Measurements from ENCODE around the gene YIF1A.
"Not testable (repeated sequence)": the region's sequence is repeated elsewhere in the genome, so short reads cannot be mapped to it uniquely, and the experiment has no call there.

The YIF1A gene

GRCh38 chr11:66271816-66272215 is 17.1 kb downstream of the YIF1A start:
- no peak for DNase-seq (ENCODE audit: low read depth in 1 of 2, low spot score in 1 of 2)

GRCh38 chr11:66268952-66269905 is 19.7 kb downstream of the YIF1A start:
- DNase-seq (ENCODE audit: low read depth in 1 of 2, low spot score in 1 of 2), result no peak

GRCh38 chr11:66268244-66268951 is 20.5 kb downstream of the YIF1A start, which contains the start of gene RAB1B:
Gene RAB1B, plus strand, starts transcription at chr11:66268639. Its CDS starts 41 bp downstream, at chr11:66268680.
- DNase-seq (ENCODE audit: low read depth in 1 of 2, low spot score in 1 of 2), result peak; percentile 99 to 100

- DNase-seq (ENCODE audit: low read depth in 1 of 2, low spot score in 1 of 2), result peak; percentile 70 to 83
Observed at GRCh38 chr11:66267379-66268243, 21.3 kb downstream of the YIF1A start.

GRCh38 chr11:66267039-66267378 is 21.9 kb downstream of the YIF1A start:
- DNase-seq (ENCODE audit: low read depth in 1 of 2, low spot score in 1 of 2), result no peak

- no peak for DNase-seq (ENCODE audit: low read depth in 1 of 2, low spot score in 1 of 2)
Observed at GRCh38 chr11:66266378-66267038, 22.4 kb downstream of the YIF1A start.

- no peak for DNase-seq (ENCODE audit: low read depth in 1 of 2, low spot score in 1 of 2)
Observed at GRCh38 chr11:66265531-66266377, 23.2 kb downstream of the YIF1A start.

GRCh38 chr11:66264914-66265313 is 24.0 kb downstream of the YIF1A start:
- no peak for DNase-seq (ENCODE audit: low read depth in 1 of 2, low spot score in 1 of 2)

- no peak for DNase-seq (ENCODE audit: low read depth in 1 of 2, low spot score in 1 of 2)
Observed at GRCh38 chr11:66264383-66264782, 24.6 kb downstream of the YIF1A start.

GRCh38 chr11:66263785-66264184 is 25.2 kb downstream of the YIF1A start:
- DNase-seq (ENCODE audit: low read depth in 1 of 2, low spot score in 1 of 2), result no peak

GRCh38 chr11:66263231-66263630 is 25.7 kb downstream of the YIF1A start:
- no peak for DNase-seq (ENCODE audit: low read depth in 1 of 2, low spot score in 1 of 2)

- no peak for DNase-seq (ENCODE audit: low read depth in 1 of 2, low spot score in 1 of 2)
Observed at GRCh38 chr11:66262696-66263095, 26.2 kb downstream of the YIF1A start.

- DNase-seq (ENCODE audit: low read depth in 1 of 2, low spot score in 1 of 2), result no peak
Observed at GRCh38 chr11:66262191-66262590, 26.8 kb downstream of the YIF1A start.

- no peak for DNase-seq (ENCODE audit: low read depth in 1 of 2, low spot score in 1 of 2)
Observed at GRCh38 chr11:66261578-66261977, 27.4 kb downstream of the YIF1A start.

- DNase-seq (ENCODE audit: low read depth in 1 of 2, low spot score in 1 of 2), result no peak
Observed at GRCh38 chr11:66259956-66260355, 29.0 kb downstream of the YIF1A start.

GRCh38 chr11:66259225-66259624 is 29.7 kb downstream of the YIF1A start:
- DNase-seq (ENCODE audit: low read depth in 1 of 2, low spot score in 1 of 2), result no peak

GRCh38 chr11:66258473-66258893 is 30.5 kb downstream of the YIF1A start:
- no peak for DNase-seq (ENCODE audit: low read depth in 1 of 2, low spot score in 1 of 2)

GRCh38 chr11:66253081-66253480 is 35.9 kb downstream of the YIF1A start:
- DNase-seq (ENCODE audit: low read depth in 1 of 2, low spot score in 1 of 2), result not testable (repeated sequence)

- no peak for DNase-seq (ENCODE audit: low read depth in 1 of 2, low spot score in 1 of 2)
Observed at GRCh38 chr11:66251809-66252208, 37.1 kb downstream of the YIF1A start.

GRCh38 chr11:66248903-66249302 is 40.0 kb downstream of the YIF1A start:
- DNase-seq (ENCODE audit: low read depth in 1 of 2, low spot score in 1 of 2), result no peak
